Esophagus muscularis mucosa (tissue), 3 donors: ENCODE data around the gene SLC24A4.

Source experiments
- CTCF ChIP-seq, 3 experiments: fragments of 200-600 bp in 2 of 3; fragments of 450-650 bp in 1 of 3; sonication (generic) in 2 of 3; IDR thresholded peaks; one replicate each; pipeline ENCODE4 v1.5.1; 2017 to 2019; ENCODE audit warnings: antibody characterized with exemption in 3 of 3, mild to moderate bottlenecking in 2 of 3, moderate library complexity in 1 of 3
- POLR2A ChIP-seq: fragments of 450-650 bp; IDR thresholded peaks from one replicate; pipeline ENCODE4 v1.6.1; 2017; ENCODE audit warnings: antibody characterized with exemption, moderate library complexity, mild to moderate bottlenecking, low read depth
- POLR2AphosphoS5 ChIP-seq, 2 donors: sonication (generic); formaldehyde crosslinking; IDR thresholded peaks; one replicate each; pipeline ENCODE4 v1.6.1; 2017; ENCODE audit warnings: antibody characterized with exemption in 2 of 2

GRCh38 chr14:92456215-92457015 is 133.4 kb downstream of the SLC24A4 start:
- TF ChIP-seq POLR2AphosphoS5 (IDR thresholded peaks at IDR 0.05) (peak in 1 of 2 donors; percentile 17), CTCF (IDR thresholded peaks at IDR 0.05) (peak; percentile 60 to 72 (median 60)), POLR2A (no peak)
